GM12891 (cell line): Measurements from ENCODE around the gene NBPF1.
"Not testable (repeated sequence)": the region's sequence is repeated elsewhere in the genome, so short reads cannot be mapped to it uniquely, and the experiment has no call there.

ENCODE experiments used
- POLR2A ChIP-seq: IDR thresholded peaks from 2 replicates; pipeline ENCODE4 v1.6.1; 2011; ENCODE audit warnings: low read depth, low read length, control low read depth
- POLR2AphosphoS5 ChIP-seq: IDR thresholded peaks from 2 replicates; pipeline ENCODE4 v1.6.1; 2011; ENCODE audit warnings: low read depth, low read length, control low read depth
- SPI1 ChIP-seq: IDR thresholded peaks from 2 replicates; pipeline ENCODE4 v1.6.1; 2011; ENCODE audit warnings: low read depth, low read length, control low read depth
- TAF1 ChIP-seq: IDR thresholded peaks from 2 replicates; pipeline ENCODE4 v1.6.1; 2011; ENCODE audit warnings: low read depth, low read length, control low read depth

GRCh38 chr1:16520435-16521287, 92.7 kb downstream of the NBPF1 start:
- TF ChIP-seq POLR2A, TAF1, POLR2AphosphoS5, SPI1: not testable (repeated sequence)
